PFSK-1 (cell line): Measurements from ENCODE around the gene CFAP77.

ENCODE experiments used
- FOXP2 ChIP-seq: optimal IDR thresholded peaks from 2 replicates; pipeline ENCODE3; 2011; ENCODE audit warnings: borderline replicate concordance, control low read depth, inconsistent platforms; ENCODE audit not compliant: insufficient read depth; ENCODE audit errors: extremely low read length, extremely low read depth
- POLR2AphosphoS5 ChIP-seq: IDR thresholded peaks from 2 replicates; pipeline ENCODE4 v1.6.1; 2012; ENCODE audit warnings: low read depth, mild to moderate bottlenecking, control low read depth, low read length, moderate library complexity
- REST ChIP-seq, 2 experiments: IDR thresholded peaks; 2 replicates each; pipeline versions ENCODE4 v1.6.1 to v1.8.0; 2011 to 2012; ENCODE audit warnings: low read depth in 2 of 2, low read length in 2 of 2, control low read depth in 1 of 2, inconsistent platforms in 1 of 2, mild to moderate bottlenecking in 1 of 2, moderate library complexity in 1 of 2; ENCODE audit not compliant: insufficient read depth in 1 of 2
- SIN3A ChIP-seq: IDR thresholded peaks from 2 replicates; pipeline ENCODE4 v1.6.1; 2012; ENCODE audit warnings: mild to moderate bottlenecking, low read length, moderate library complexity, borderline replicate concordance; ENCODE audit not compliant: insufficient read depth
- TAF1 ChIP-seq: IDR thresholded peaks from 2 replicates; pipeline ENCODE4 v1.6.1; 2012; ENCODE audit warnings: low read length, control low read depth, borderline replicate concordance; ENCODE audit not compliant: insufficient read depth

The CFAP77 gene

GRCh38 chr9:132487351-132487791 lies 77.4 kb downstream of the CFAP77 start:
- TF ChIP-seq TAF1 (no peak), POLR2AphosphoS5 (no peak), REST (IDR thresholded peaks at IDR 0.05; ENCODE audit: insufficient read depth in 1 of 2, low read depth in 2 of 2, low read length in 2 of 2) (no peak), SIN3A (no peak), FOXP2 (no peak)

- TF ChIP-seq REST (IDR thresholded peaks at IDR 0.05; ENCODE audit: insufficient read depth in 1 of 2, low read depth in 2 of 2, low read length in 2 of 2) (no peak), SIN3A (no peak)
Measured at GRCh38 chr9:132487980-132488535, 78.0 kb downstream of the CFAP77 start.

- TF ChIP-seq POLR2AphosphoS5 (no peak), TAF1 (no peak), REST (IDR thresholded peaks at IDR 0.05; ENCODE audit: insufficient read depth in 1 of 2, low read depth in 2 of 2, low read length in 2 of 2) (no peak), SIN3A (no peak)
Measured at GRCh38 chr9:132488626-132489025, 78.6 kb downstream of the CFAP77 start.

GRCh38 chr9:132489536-132489935 lies 79.5 kb downstream of the CFAP77 start:
- TF ChIP-seq FOXP2 = no peak
- TF ChIP-seq SIN3A = no peak
- no peak for TF ChIP-seq TAF1
- no peak for TF ChIP-seq REST (IDR thresholded peaks at IDR 0.05; ENCODE audit: insufficient read depth in 1 of 2, low read depth in 2 of 2, low read length in 2 of 2)
- TF ChIP-seq POLR2AphosphoS5 = no peak

GRCh38 chr9:132494857-132495256 lies 84.8 kb downstream of the CFAP77 start:
- TF ChIP-seq FOXP2 (no peak), TAF1 (no peak), REST (IDR thresholded peaks at IDR 0.05; ENCODE audit: insufficient read depth in 1 of 2, low read depth in 2 of 2, low read length in 2 of 2) (no peak), POLR2AphosphoS5 (no peak), SIN3A (no peak)
